GM12878 (cell line): ENCODE results near the gene HORMAD2. TPM values are rescaled to one million over a fixed set of nuclear protein-coding genes. Genes with fewer than 3 reads are reported as not detected.

Experiments used
- ATAC-seq: fragments of 200-7000 bp; cut with Tn5 transposase; 3 replicates; pipeline ENCODE4 v1.9.1; 2020; ENCODE audit warnings: mild to moderate bottlenecking, moderate library complexity
- BruUV-seq: library from RNA; stranded (reverse); fragments of 400-500 nt; replicated peaks from 2 replicates; lab custom pipeline; 2021; lab: Mats Ljungman, UMichigan
- CTCF ChIA-PET: fragments of 300-600 bp; sonication (Branson Sonifier 250); formaldehyde crosslinking; extraction: SDS; loops from one replicate; lab custom pipeline; 2021; ENCODE audit warnings: inconsistent platforms; lab: Yijun Ruan, JAX
- POLR2A ChIA-PET: fragments of 350-600 bp; formaldehyde crosslinking; extraction: SDS; loops from one replicate; lab custom pipeline; 2021; ENCODE audit warnings: inconsistent platforms; lab: Charles Lee
- RAD21 ChIA-PET: fragments of 300-600 bp; sonication (Branson Sonifier 250); formaldehyde crosslinking; loops from one replicate; lab custom pipeline; 2023; ENCODE audit warnings: antibody characterized with exemption; ENCODE audit not compliant: unreplicated experiment; lab: Charles Lee
- SMC1A ChIA-PET: fragments of 300-600 bp; sonication (Branson Sonifier 250); formaldehyde crosslinking; loops from one replicate; lab custom pipeline; 2023; ENCODE audit not compliant: unreplicated experiment, uncharacterized antibody; lab: Charles Lee
- DNase-seq: peaks from one replicate; pipeline ENCODE4 v3.0.0-alpha.2; 2011; ENCODE audit warnings: low read depth, low spot score
- FAIRE-seq: peaks from 3 replicates; lab custom pipeline; 2011; peaks lifted over from hg19 to GRCh38; lab: Jason Lieb, UNC
- H2AFZ ChIP-seq: 2 replicates; pipeline ENCODE4 v1.6.0; 2011; ENCODE audit warnings: low read depth, low read length, control low read depth; ENCODE audit not compliant: control insufficient read depth
- H3K27ac ChIP-seq: 2 replicates; pipeline ENCODE4 v1.5.1; 2011; ENCODE audit warnings: control low read depth; ENCODE audit not compliant: control insufficient read depth, insufficient read depth
- H3K27me3 ChIP-seq, 2 experiments: replicated peaks in 1 of 2; 2 replicates each; pipeline versions ENCODE4 v1.6.0 to v1.6.1; 2011; ENCODE audit warnings: low read length in 1 of 2; ENCODE audit not compliant: control insufficient read depth in 2 of 2, insufficient read depth in 2 of 2
- H3K36me3 ChIP-seq, 2 experiments: 2 replicates each; pipeline ENCODE4 v1.5.1; 2011; ENCODE audit warnings: low read length in 1 of 2; ENCODE audit not compliant: control insufficient read depth in 2 of 2, insufficient read depth in 2 of 2
- H3K4me1 ChIP-seq: 2 replicates; pipeline ENCODE4 v1.6.1; 2011; ENCODE audit warnings: mild to moderate bottlenecking, low read length, moderate library complexity, mixed read lengths; ENCODE audit not compliant: control insufficient read depth, insufficient read depth
- H3K4me2 ChIP-seq: 2 replicates; pipeline ENCODE4 v1.6.0; 2011; ENCODE audit warnings: control low read depth; ENCODE audit not compliant: control insufficient read depth, insufficient read depth
- H3K4me3 ChIP-seq: fragments of 200-600 bp; sonication (generic); 2 replicates; pipeline ENCODE4 v1.5.1; 2016
- H3K79me2 ChIP-seq: 2 replicates; pipeline ENCODE4 v1.6.0; 2011; ENCODE audit warnings: low read length; ENCODE audit not compliant: control insufficient read depth, insufficient read depth
- H3K9ac ChIP-seq: 2 replicates; pipeline ENCODE4 v1.8.0; 2011; ENCODE audit warnings: low read length, control low read depth, mixed read lengths; ENCODE audit not compliant: control insufficient read depth, insufficient read depth
- H3K9me3 ChIP-seq: replicated peaks from 3 replicates; pipeline ENCODE4 v1.5.1; 2011; ENCODE audit warnings: mild to moderate bottlenecking, low read length; ENCODE audit not compliant: control insufficient read depth, insufficient read depth
- H4K20me1 ChIP-seq: 2 replicates; pipeline ENCODE4 v1.6.0; 2011; ENCODE audit not compliant: control insufficient read depth, insufficient read depth
- EP300 ChIP-seq, 2 experiments: fragments of 150-350 bp in 1 of 2; IDR thresholded peaks; 2 replicates each; pipeline ENCODE4 v1.6.1; 2011 to 2012; ENCODE audit warnings: low read depth in 2 of 2, low read length in 2 of 2, borderline replicate concordance in 1 of 2, improper control_type of control experiment in 1 of 2, inconsistent platforms in 1 of 2; ENCODE audit not compliant: control insufficient read depth in 1 of 2
- SMC3 ChIP-seq: IDR thresholded peaks from 2 replicates; pipeline ENCODE4 v1.6.1; 2011; ENCODE audit warnings: low read length, improper control_type of control experiment, borderline replicate concordance
- STAT1 ChIP-seq: fragments of 450-650 bp; conservative IDR thresholded peaks from 2 replicates; pipeline ENCODE4 v1.6.1; 2014; ENCODE audit warnings: antibody characterized with exemption, mild to moderate bottlenecking
- WGBS: methylation state at CpG from one replicate; pipeline ENCODE4 v1.1.6; 2016; ENCODE audit warnings: low lambda C conversion rate; ENCODE audit not compliant: insufficient replicate concordance, insufficient coverage; ENCODE audit errors: missing lambda C conversion rate; 5-methylcytosine and 5-hydroxymethylcytosine counted together
- in situ Hi-C: fragments of 300-500 bp; cut with MboI; formaldehyde crosslinking; loops from 9 replicates; pipeline ENCODE4 v1.14.3; 2018; ENCODE audit warnings: mixed read lengths
- intact Hi-C: fragments of 100-400 bp; cut with micrococcal nuclease; formaldehyde crosslinking; loops from one replicate; pipeline ENCODE4 v1.14.2; 2022; ENCODE audit not compliant: unreplicated experiment
- polyA plus RNA-seq, 11 experiments: library from polyadenylated mRNA; depleted of rRNA in 4 of 11; unstranded in 6 of 11; stranded (reverse) in 5 of 11; fragments of >200 nt; fragmentation: Nextera tagmentation in 4 of 11; fragmentation: Illumina TruSeq in 1 of 11; extraction: Ambion mirVana in 4 of 11; extraction: Trizol in 1 of 11; gene quantifications; 1 replicate in 1 of 11; 2 replicates in 10 of 11; pipeline versions ENCODE4 v1.2.1 to v1.2.3, GENCODE V29; 2011 to 2016; ENCODE audit warnings: inconsistent platforms in 2 of 11, missing spikeins in 2 of 11, low read depth in 1 of 11
- total RNA-seq, 4 experiments: library from RNA; depleted of rRNA in 3 of 4; stranded (reverse); fragments of >200 nt in 3 of 4; fragmentation: Illumina TruSeq in 1 of 4; extraction: Trizol in 1 of 4; gene quantifications; 2 replicates each; pipeline versions ENCODE4 v1.2.1 to v1.2.3, GENCODE V29; 2013 to 2021
- TF ChIP-seq, protein P1 (sequence below): IDR thresholded peaks from 2 replicates; pipeline ENCODE4 v1.6.1; 2012; ENCODE audit warnings: mild to moderate bottlenecking, low read depth, low read length

Gene HORMAD2
- total and polyA plus RNA-seq, 10 of the 15 experiments (the other 5 are each of a cell fraction or from before 2014, with no cell fraction given) = 0.07 to 0.13 TPM; not detected in 8

DNA sequence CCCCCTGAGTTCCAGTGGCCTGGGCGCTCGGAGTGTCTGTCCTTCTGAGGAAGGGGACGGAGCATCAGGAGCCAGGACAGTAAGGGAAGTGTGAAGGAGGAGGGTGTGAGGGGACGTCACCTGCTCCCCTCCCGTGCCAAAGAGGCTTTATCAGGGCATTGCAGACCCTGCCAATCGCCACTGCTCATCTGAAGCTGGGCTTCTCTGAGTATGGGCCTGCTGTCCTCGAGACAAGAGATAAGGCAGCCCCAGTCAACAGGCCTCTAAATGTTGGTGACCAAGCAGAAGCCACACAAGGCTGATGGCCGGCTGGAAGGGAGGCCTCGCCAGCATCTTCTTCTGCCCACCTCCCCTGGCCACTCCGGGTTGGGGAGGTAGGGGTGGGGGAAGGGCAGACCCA is 136.4 kb downstream of the HORMAD2 start:
- DNase-seq = no peak
- H3K27ac ChIP-seq = no peak overlapping the region
- in situ Hi-C loops (no loop called here), intact Hi-C loops (no loop called here)
- FAIRE-seq = no peak
- CTCF ChIA-PET = no interaction called here
- no peak overlapping the region for H3K9ac ChIP-seq
- no peak overlapping the region for H2AFZ ChIP-seq
- WGBS = 36% methylated on average over 9 of the region's 10 CpGs
- H4K20me1 ChIP-seq = no peaks in the 10 kb centered on the region
- POLR2A ChIA-PET = no interaction called here
- H3K4me1 ChIP-seq = peaks cover 13% of the 10 kb centered on the region
- H3K79me2 ChIP-seq = no peaks in the 10 kb centered on the region
- H3K27me3 ChIP-seq = no peaks in the 10 kb centered on the region
- TF ChIP-seq STAT1 = no peak
- TF ChIP-seq, protein P1, sequence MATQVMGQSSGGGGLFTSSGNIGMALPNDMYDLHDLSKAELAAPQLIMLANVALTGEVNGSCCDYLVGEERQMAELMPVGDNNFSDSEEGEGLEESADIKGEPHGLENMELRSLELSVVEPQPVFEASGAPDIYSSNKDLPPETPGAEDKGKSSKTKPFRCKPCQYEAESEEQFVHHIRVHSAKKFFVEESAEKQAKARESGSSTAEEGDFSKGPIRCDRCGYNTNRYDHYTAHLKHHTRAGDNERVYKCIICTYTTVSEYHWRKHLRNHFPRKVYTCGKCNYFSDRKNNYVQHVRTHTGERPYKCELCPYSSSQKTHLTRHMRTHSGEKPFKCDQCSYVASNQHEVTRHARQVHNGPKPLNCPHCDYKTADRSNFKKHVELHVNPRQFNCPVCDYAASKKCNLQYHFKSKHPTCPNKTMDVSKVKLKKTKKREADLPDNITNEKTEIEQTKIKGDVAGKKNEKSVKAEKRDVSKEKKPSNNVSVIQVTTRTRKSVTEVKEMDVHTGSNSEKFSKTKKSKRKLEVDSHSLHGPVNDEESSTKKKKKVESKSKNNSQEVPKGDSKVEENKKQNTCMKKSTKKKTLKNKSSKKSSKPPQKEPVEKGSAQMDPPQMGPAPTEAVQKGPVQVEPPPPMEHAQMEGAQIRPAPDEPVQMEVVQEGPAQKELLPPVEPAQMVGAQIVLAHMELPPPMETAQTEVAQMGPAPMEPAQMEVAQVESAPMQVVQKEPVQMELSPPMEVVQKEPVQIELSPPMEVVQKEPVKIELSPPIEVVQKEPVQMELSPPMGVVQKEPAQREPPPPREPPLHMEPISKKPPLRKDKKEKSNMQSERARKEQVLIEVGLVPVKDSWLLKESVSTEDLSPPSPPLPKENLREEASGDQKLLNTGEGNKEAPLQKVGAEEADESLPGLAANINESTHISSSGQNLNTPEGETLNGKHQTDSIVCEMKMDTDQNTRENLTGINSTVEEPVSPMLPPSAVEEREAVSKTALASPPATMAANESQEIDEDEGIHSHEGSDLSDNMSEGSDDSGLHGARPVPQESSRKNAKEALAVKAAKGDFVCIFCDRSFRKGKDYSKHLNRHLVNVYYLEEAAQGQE = no peak
- no peak for TF ChIP-seq EP300 (IDR thresholded peaks at IDR 0.05; ENCODE audit: borderline replicate concordance in 1 of 2, control insufficient read depth in 1 of 2, low read depth in 2 of 2, low read length in 2 of 2)
- TF ChIP-seq SMC3 = no peak
- no peak overlapping the region for H3K4me2 ChIP-seq
- no peak overlapping the region for H3K4me3 ChIP-seq
- no TSS peak for BruUV-seq
- ATAC-seq = no peak
- H3K9me3 ChIP-seq = no peaks in the 10 kb centered on the region
- SMC1A ChIA-PET = no interaction called here
- H3K36me3 ChIP-seq = no peaks in the 10 kb centered on the region
- RAD21 ChIA-PET = no interaction called here
